OCI-LY1 (cell line): ENCODE results near the gene GNRH2.

Experiments used
- CTCF ChIP-seq: fragments of 200-600 bp; sonication (generic), shearing (Covaris generic); IDR thresholded peaks from 2 replicates; pipeline ENCODE4 v1.5.1; 2017; ENCODE audit warnings: mild to moderate bottlenecking, antibody characterized with exemption, low read length, moderate library complexity, mixed read lengths
- EZH2 ChIP-seq: fragments of 200-600 bp; sonication (generic), shearing (Covaris generic); IDR thresholded peaks from 2 replicates; pipeline ENCODE4 v1.8.0; 2017; ENCODE audit warnings: borderline replicate concordance, mixed run types, mild to moderate bottlenecking, antibody characterized with exemption, low read length, moderate library complexity, mixed read lengths

GRCh38 chr20:3041854-3042409, 1.5 kb upstream of the GNRH2 start:
- TF ChIP-seq EZH2 (no peak), CTCF (no peak)
